MCF 10A (cell line): ENCODE measurements around the gene ADCK1. TPM values are rescaled to one million over a fixed set of nuclear protein-coding genes. Genes with fewer than 3 reads are reported as not detected.

Experiments
- BruUV-seq: library from RNA; stranded (reverse); fragments of 400-500 nt; replicated peaks from 2 replicates; lab custom pipeline; 2021; lab: Mats Ljungman, UMichigan
- CTCF ChIA-PET: fragments of 300-600 bp; sonication (Branson Sonifier 250); formaldehyde crosslinking; extraction: SDS; loops from one replicate; lab custom pipeline; 2021; ENCODE audit warnings: antibody characterized with exemption, inconsistent platforms; lab: Yijun Ruan, JAX
- POLR2A ChIA-PET: fragments of 300-600, 350-650 bp; sonication (Branson Sonifier 250); formaldehyde crosslinking; extraction: SDS; loops from one replicate; lab custom pipeline; 2020; ENCODE audit warnings: antibody characterized with exemption, inconsistent platforms; lab: Yijun Ruan, JAX
- DNase-seq: peaks from one replicate; pipeline ENCODE4 v3.0.0-alpha.2; 2018; ENCODE audit not compliant: unreplicated experiment
- H3K27ac Mint-ChIP-seq: one replicate; pipeline ENCODE4 v1.8.0; 2022; ENCODE audit warnings: mild to moderate bottlenecking, low read depth, mixed read lengths; ENCODE audit not compliant: unreplicated experiment
- H3K27me3 Mint-ChIP-seq: one replicate; pipeline ENCODE4 v1.8.0; 2022; ENCODE audit warnings: mixed read lengths; ENCODE audit not compliant: insufficient read depth, unreplicated experiment
- H3K36me3 Mint-ChIP-seq: one replicate; pipeline ENCODE4 v1.8.0; 2022; ENCODE audit warnings: mild to moderate bottlenecking, moderate library complexity, mixed read lengths; ENCODE audit not compliant: insufficient read depth, unreplicated experiment
- H3K4me1 Mint-ChIP-seq: one replicate; pipeline ENCODE4 v1.8.0; 2022; ENCODE audit warnings: mixed read lengths; ENCODE audit not compliant: insufficient read depth, unreplicated experiment
- H3K4me3 Mint-ChIP-seq: one replicate; pipeline ENCODE4 v1.8.0; 2022; ENCODE audit warnings: mild to moderate bottlenecking, moderate library complexity, mixed read lengths; ENCODE audit not compliant: unreplicated experiment
- H3K9me3 Mint-ChIP-seq: one replicate; pipeline ENCODE4 v1.8.0; 2022; ENCODE audit warnings: mixed read lengths; ENCODE audit not compliant: unreplicated experiment
- intact Hi-C: fragments of 100-400 bp; cut with micrococcal nuclease; formaldehyde crosslinking; loops from 2 replicates; pipeline ENCODE4 v1.14.1; 2022
- total RNA-seq: library from RNA; stranded (reverse); gene quantifications from 2 replicates; pipeline ENCODE4 v1.2.3, GENCODE V29; 2022
- TF ChIP-seq, protein P1 (sequence below): fragments of 200-600 bp; IDR thresholded peaks from one replicate; pipeline ENCODE4 v1.8.0; 2022; ENCODE audit warnings: antibody characterized with exemption, mild to moderate bottlenecking; ENCODE audit not compliant: unreplicated experiment

ADCK1 gene
- total RNA-seq, 1 experiment from 2014 or later, result 7.0 TPM

DNA sequence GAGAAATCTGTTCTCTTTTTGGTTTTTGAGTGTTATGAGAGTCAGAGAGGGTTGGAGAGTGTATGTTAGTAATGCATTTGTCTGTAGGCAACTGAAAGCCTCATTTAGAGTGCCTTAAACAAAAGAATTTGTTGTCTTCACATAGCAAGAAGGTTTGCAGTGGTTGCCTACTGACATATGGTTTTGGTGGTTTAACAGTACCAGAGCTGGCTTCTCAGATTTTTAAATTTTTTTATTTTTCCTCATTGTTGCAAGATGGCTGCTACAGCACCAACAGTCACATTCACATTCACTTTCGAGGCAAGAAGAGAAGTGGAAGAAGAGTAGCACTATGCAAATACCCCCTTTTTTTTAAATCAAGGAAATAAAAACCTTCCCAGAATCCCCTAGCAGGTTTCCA lies 106.5 kb downstream of the ADCK1 start:
- intact Hi-C loops, result no loop called here

DNA sequence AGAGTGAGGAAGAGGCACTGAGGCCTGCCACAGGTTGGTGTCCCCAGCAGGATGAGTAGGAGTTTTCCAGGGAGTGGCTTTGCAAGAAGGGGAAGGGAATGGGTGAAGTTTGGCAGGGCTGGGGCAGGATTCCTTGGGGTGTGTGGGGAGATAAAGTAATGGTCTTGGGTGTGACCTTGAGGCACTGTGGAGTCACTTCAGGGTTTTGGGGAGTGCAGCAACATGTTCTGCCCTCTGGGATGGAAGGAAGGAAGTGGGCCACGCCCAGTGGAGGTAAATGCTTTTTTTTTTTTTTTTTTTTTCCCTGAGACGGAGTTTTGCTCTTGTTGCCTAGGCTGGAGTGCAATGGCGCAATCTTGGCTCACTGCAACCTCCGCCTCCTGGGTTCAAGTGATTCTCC lies 108.9 kb downstream of the ADCK1 start:
- no peak overlapping the region for H3K4me3 Mint-ChIP-seq
- H3K4me1 Mint-ChIP-seq, result peaks cover 7% of the 10 kb centered on the region
- POLR2A ChIA-PET, result no interaction called here
- no peaks in the 10 kb centered on the region for H3K9me3 Mint-ChIP-seq
- no peak for DNase-seq
- intact Hi-C loops, result no loop called here
- no peak overlapping the region for H3K27ac Mint-ChIP-seq
- no peaks in the 10 kb centered on the region for H3K36me3 Mint-ChIP-seq
- TF ChIP-seq, protein P1, sequence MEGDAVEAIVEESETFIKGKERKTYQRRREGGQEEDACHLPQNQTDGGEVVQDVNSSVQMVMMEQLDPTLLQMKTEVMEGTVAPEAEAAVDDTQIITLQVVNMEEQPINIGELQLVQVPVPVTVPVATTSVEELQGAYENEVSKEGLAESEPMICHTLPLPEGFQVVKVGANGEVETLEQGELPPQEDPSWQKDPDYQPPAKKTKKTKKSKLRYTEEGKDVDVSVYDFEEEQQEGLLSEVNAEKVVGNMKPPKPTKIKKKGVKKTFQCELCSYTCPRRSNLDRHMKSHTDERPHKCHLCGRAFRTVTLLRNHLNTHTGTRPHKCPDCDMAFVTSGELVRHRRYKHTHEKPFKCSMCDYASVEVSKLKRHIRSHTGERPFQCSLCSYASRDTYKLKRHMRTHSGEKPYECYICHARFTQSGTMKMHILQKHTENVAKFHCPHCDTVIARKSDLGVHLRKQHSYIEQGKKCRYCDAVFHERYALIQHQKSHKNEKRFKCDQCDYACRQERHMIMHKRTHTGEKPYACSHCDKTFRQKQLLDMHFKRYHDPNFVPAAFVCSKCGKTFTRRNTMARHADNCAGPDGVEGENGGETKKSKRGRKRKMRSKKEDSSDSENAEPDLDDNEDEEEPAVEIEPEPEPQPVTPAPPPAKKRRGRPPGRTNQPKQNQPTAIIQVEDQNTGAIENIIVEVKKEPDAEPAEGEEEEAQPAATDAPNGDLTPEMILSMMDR, result no peak
- BruUV-seq, result no TSS peak
- H3K27me3 Mint-ChIP-seq, result no peaks in the 10 kb centered on the region
- CTCF ChIA-PET, result interaction anchor here (0.7 kb wide), 1 partner anchor 387 kb away, joined by 3 read pairs; no protein-coding TSS in a partner anchor

More for the DNA sequence above, 106.5 kb downstream of the ADCK1 start:
- no peak for DNase-seq
- POLR2A ChIA-PET, result no interaction called here
- TF ChIP-seq, protein P1, result no peak
- Mint-ChIP-seq H3K9me3 (no peaks in the 10 kb centered on the region), H3K27me3 (no peaks in the 10 kb centered on the region), H3K4me1 (peaks cover 7% of the 10 kb centered on the region), H3K36me3 (peaks cover 5% of the 10 kb centered on the region), H3K4me3 (no peak overlapping the region), H3K27ac (no peak overlapping the region)
- BruUV-seq, result no TSS peak
- CTCF ChIA-PET, result no interaction called here

DNA sequence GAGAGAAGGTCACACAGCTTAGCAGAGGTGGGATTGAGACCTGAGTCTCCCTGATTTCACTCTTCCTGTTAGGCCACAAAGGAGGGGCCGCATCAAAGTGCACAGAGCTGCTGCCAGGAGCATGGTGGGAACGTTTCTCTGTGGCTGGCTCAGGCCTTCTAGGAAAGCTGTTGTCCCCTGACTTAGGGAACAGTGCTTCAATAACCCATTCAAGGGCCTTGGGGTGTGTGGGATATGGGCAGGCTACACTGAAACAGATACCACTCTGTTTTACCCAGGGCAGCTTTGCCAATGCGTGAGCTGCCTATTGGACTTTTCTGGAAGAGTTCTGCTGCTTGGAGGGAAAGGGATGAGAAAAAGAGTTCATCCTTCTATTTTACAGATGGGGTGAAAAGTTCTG lies 110.0 kb downstream of the ADCK1 start:
- Mint-ChIP-seq H3K27ac (no peak overlapping the region), H3K9me3 (no peaks in the 10 kb centered on the region), H3K4me1 (peaks cover 7% of the 10 kb centered on the region), H3K36me3 (no peaks in the 10 kb centered on the region), H3K27me3 (no peaks in the 10 kb centered on the region), H3K4me3 (no peak overlapping the region)
- ChIA-PET CTCF (interaction anchor here (0.5 to 0.6 kb wide), 2 partner anchors 17 to 61 kb away, joined by 3 to 4 read pairs; no protein-coding TSS in a partner anchor), POLR2A (no interaction called here)
- intact Hi-C loops, result no loop called here
- no TSS peak for BruUV-seq
- TF ChIP-seq, protein P1, result no peak
- DNase-seq, result no peak

DNA sequence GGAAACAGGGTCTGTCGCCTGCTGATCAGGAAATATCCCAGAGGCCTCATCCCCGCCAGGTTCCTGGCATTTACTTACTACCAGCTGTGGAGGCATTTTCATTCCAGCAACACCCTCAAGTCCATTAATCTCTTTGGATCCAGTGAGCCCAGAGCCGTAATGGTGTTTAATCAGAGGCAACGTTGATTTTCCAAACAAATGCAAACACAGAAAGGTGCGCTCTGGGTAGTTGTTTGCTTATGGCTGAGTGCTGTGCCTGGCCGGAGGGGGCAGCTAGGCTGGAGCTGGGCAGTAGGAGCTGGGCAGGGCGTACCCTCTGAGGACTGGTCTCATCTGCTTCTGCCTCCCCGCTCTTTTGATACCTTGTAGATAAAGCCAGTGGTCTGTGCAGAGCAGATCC lies 110.6 kb downstream of the ADCK1 start:
- TF ChIP-seq, protein P1, result no peak
- no peaks in the 10 kb centered on the region for H3K27me3 Mint-ChIP-seq
- ChIA-PET POLR2A (no interaction called here), CTCF (interaction anchor here (0.5 kb wide), 1 partner anchor 17 kb away, joined by 4 read pairs; no protein-coding TSS in a partner anchor)
- intact Hi-C loops, result no loop called here
- peaks cover 7% of the 10 kb centered on the region for H3K4me1 Mint-ChIP-seq
- BruUV-seq, result no TSS peak
- no peaks in the 10 kb centered on the region for H3K36me3 Mint-ChIP-seq
- H3K9me3 Mint-ChIP-seq, result no peaks in the 10 kb centered on the region
- DNase-seq, result no peak
- H3K27ac Mint-ChIP-seq, result no peak overlapping the region
- no peak overlapping the region for H3K4me3 Mint-ChIP-seq
